ENCODE results near the gene ASPG.

The ASPG gene

GRCh38 chr14:104135904-104136471 lies 50.5 kb downstream of the ASPG start:
- DNase-seq (ENCODE audit: insufficient read length) (no peak), FAIRE-seq (no peak)
- TF ChIP-seq POLR2AphosphoS5 (IDR thresholded peaks at IDR 0.05; ENCODE audit: low read depth, low read length), result no peak
- no peak for TF ChIP-seq TAF1 (IDR thresholded peaks at IDR 0.05; ENCODE audit: borderline replicate concordance, low read depth, low read length)
- TF ChIP-seq POLR2A (IDR thresholded peaks at IDR 0.05; ENCODE audit: low read depth, low read length), result no peak

- TF ChIP-seq TAF1 (IDR thresholded peaks at IDR 0.05; ENCODE audit: borderline replicate concordance, low read depth, low read length), result no peak
- TF ChIP-seq POLR2A (IDR thresholded peaks at IDR 0.05; ENCODE audit: low read depth, low read length), result no peak
- no peak for TF ChIP-seq POLR2AphosphoS5 (IDR thresholded peaks at IDR 0.05; ENCODE audit: low read depth, low read length)
- FAIRE-seq (no peak), DNase-seq (ENCODE audit: insufficient read length) (no peak)
Observed at GRCh38 chr14:104136472-104137296, 51.2 kb downstream of the ASPG start.

- DNase-seq (ENCODE audit: insufficient read length) (peak; percentile 93), FAIRE-seq (no peak)
- no peak for TF ChIP-seq POLR2AphosphoS5 (IDR thresholded peaks at IDR 0.05; ENCODE audit: low read depth, low read length)
- TF ChIP-seq POLR2A (IDR thresholded peaks at IDR 0.05; ENCODE audit: low read depth, low read length), result no peak
- no peak for TF ChIP-seq TAF1 (IDR thresholded peaks at IDR 0.05; ENCODE audit: borderline replicate concordance, low read depth, low read length)
Observed at GRCh38 chr14:104137297-104138097, 52.0 kb downstream of the ASPG start.

GRCh38 chr14:104138098-104138717 lies 52.7 kb downstream of the ASPG start, which contains the start of gene KIF26A:
KIF26A (plus strand) TSS chr14:104138587; CDS start chr14:104138723, 136 bp downstream.
- FAIRE-seq (no peak), DNase-seq (ENCODE audit: insufficient read length) (no peak)

GRCh38 chr14:104138718-104139459 lies 53.4 kb downstream of the ASPG start:
- FAIRE-seq (no peak), DNase-seq (ENCODE audit: insufficient read length) (no peak)
- TF ChIP-seq TAF1 (IDR thresholded peaks at IDR 0.05; ENCODE audit: borderline replicate concordance, low read depth, low read length), result no peak
- TF ChIP-seq POLR2A (IDR thresholded peaks at IDR 0.05; ENCODE audit: low read depth, low read length), result no peak
- no peak for TF ChIP-seq POLR2AphosphoS5 (IDR thresholded peaks at IDR 0.05; ENCODE audit: low read depth, low read length)

More at GRCh38 chr14:104138098-104138717, 52.7 kb downstream of the ASPG start, which contains the start of gene KIF26A:
- TF ChIP-seq TAF1 (IDR thresholded peaks at IDR 0.05; ENCODE audit: borderline replicate concordance, low read depth, low read length), result no peak
- TF ChIP-seq POLR2AphosphoS5 (IDR thresholded peaks at IDR 0.05; ENCODE audit: low read depth, low read length), result no peak
- TF ChIP-seq POLR2A (IDR thresholded peaks at IDR 0.05; ENCODE audit: low read depth, low read length), result no peak

GRCh38 chr14:104139460-104140212 lies 54.1 kb downstream of the ASPG start:
- TF ChIP-seq POLR2A (IDR thresholded peaks at IDR 0.05; ENCODE audit: low read depth, low read length), result no peak
- no peak for TF ChIP-seq POLR2AphosphoS5 (IDR thresholded peaks at IDR 0.05; ENCODE audit: low read depth, low read length)
- TF ChIP-seq TAF1 (IDR thresholded peaks at IDR 0.05; ENCODE audit: borderline replicate concordance, low read depth, low read length), result no peak
- DNase-seq (ENCODE audit: insufficient read length), result no peak
- FAIRE-seq, result no peak

- TF ChIP-seq TAF1 (IDR thresholded peaks at IDR 0.05; ENCODE audit: borderline replicate concordance, low read depth, low read length) (no peak), POLR2AphosphoS5 (IDR thresholded peaks at IDR 0.05; ENCODE audit: low read depth, low read length) (no peak), POLR2A (IDR thresholded peaks at IDR 0.05; ENCODE audit: low read depth, low read length) (no peak)
- FAIRE-seq (no peak), DNase-seq (ENCODE audit: insufficient read length) (no peak)
Observed at GRCh38 chr14:104140213-104140462, 54.6 kb downstream of the ASPG start.

GRCh38 chr14:104140463-104141331 lies 55.2 kb downstream of the ASPG start:
- DNase-seq (ENCODE audit: insufficient read length), result no peak
- TF ChIP-seq POLR2A (IDR thresholded peaks at IDR 0.05; ENCODE audit: low read depth, low read length), result no peak
- no peak for FAIRE-seq

GRCh38 chr14:104141621-104142091 lies 56.2 kb downstream of the ASPG start:
- DNase-seq (ENCODE audit: insufficient read length) (no peak), FAIRE-seq (no peak)
- TF ChIP-seq POLR2AphosphoS5 (IDR thresholded peaks at IDR 0.05; ENCODE audit: low read depth, low read length) (no peak), POLR2A (IDR thresholded peaks at IDR 0.05; ENCODE audit: low read depth, low read length) (no peak), TAF1 (IDR thresholded peaks at IDR 0.05; ENCODE audit: borderline replicate concordance, low read depth, low read length) (no peak)
